Fibroblast of mammary gland (primary cell): ENCODE results near the gene STARD13.

ENCODE experiments used
- DNase-seq: peaks from one replicate; pipeline ENCODE4 v3.0.0-alpha.2; 2010; ENCODE audit warnings: low read depth
- H3K4me3 ChIP-seq: 2 replicates; pipeline ENCODE4 v1.5.1; 2011; ENCODE audit warnings: low read depth, mild to moderate bottlenecking, low read length, moderate library complexity; ENCODE audit not compliant: control insufficient read depth
- TF ChIP-seq, protein P1 (sequence below): conservative IDR thresholded peaks from 2 replicates; pipeline ENCODE4 v1.5.1; 2011; ENCODE audit warnings: low read depth, low read length, inconsistent platforms; ENCODE audit not compliant: control insufficient read depth, insufficient read depth

The STARD13 gene

DNA sequence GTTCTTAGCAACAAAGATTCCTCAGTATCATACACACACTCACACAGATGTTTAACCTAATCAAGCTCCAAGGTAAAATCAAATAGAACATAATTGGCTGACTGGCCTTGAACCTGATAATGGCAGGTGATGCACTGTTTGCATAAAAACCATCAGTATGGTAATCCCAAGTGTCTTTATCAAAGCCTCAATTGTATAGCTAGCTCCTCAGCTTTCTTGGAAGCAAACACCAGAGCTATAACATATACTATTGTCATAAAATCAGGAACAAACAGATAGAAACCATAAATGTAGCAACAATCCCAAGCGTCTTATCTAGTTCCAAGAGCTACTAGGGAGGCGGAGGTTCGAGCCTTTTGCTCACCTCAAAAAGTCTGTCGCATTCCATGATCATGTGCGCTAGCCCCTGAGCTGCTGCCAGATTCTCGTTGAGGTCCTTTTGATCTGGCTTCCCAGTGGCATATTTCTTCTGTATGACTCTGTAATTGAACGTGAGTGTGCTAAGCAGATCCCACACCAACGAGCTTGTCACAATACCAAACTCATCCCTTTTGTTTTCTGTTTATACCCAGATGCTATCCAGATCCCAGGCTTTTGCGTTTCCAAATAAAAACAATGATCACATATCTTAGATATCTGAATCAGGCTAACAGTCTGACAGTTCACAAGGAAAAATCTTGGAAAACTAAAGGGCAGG lies 174.0 kb downstream of the STARD13 start:
- H3K4me3 ChIP-seq: no peak overlapping the region
- DNase-seq: peak; percentile 83
- TF ChIP-seq, protein P1, sequence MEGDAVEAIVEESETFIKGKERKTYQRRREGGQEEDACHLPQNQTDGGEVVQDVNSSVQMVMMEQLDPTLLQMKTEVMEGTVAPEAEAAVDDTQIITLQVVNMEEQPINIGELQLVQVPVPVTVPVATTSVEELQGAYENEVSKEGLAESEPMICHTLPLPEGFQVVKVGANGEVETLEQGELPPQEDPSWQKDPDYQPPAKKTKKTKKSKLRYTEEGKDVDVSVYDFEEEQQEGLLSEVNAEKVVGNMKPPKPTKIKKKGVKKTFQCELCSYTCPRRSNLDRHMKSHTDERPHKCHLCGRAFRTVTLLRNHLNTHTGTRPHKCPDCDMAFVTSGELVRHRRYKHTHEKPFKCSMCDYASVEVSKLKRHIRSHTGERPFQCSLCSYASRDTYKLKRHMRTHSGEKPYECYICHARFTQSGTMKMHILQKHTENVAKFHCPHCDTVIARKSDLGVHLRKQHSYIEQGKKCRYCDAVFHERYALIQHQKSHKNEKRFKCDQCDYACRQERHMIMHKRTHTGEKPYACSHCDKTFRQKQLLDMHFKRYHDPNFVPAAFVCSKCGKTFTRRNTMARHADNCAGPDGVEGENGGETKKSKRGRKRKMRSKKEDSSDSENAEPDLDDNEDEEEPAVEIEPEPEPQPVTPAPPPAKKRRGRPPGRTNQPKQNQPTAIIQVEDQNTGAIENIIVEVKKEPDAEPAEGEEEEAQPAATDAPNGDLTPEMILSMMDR: no peak

DNA sequence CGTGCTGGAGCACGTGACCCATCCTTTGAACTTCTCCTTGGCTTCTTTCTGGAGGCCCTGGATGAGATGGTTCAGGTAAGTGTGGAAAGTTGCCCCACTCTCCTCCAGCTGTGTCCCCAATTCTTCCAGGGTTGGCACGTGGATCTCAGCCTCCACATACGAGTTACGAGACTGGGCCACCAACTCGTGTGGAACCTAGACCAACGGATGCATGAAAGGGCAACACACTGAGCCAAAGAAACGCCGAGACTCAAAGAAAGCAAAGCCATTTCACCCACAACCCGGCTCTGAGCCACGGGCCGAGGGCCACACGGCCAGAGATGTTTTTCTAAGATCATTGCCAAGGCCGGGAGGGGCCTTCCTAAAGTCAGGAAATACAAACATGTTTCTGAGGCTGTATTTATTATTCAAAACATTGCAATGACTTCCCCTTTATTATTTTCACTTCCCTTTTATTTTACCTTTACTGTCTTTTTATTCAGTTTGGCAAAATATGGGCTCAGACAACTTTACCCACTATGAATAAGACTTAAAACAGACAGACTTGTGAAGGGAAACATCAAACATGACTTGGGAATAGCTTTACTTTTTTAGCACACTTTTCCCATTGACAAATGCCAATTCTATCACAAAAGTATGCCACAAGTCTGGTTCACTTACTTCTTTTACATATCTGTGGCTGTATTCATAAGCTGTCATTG lies 174.7 kb downstream of the STARD13 start:
- TF ChIP-seq, protein P1: no peak
- H3K4me3 ChIP-seq: no peak overlapping the region
- DNase-seq: peak; percentile 55

DNA sequence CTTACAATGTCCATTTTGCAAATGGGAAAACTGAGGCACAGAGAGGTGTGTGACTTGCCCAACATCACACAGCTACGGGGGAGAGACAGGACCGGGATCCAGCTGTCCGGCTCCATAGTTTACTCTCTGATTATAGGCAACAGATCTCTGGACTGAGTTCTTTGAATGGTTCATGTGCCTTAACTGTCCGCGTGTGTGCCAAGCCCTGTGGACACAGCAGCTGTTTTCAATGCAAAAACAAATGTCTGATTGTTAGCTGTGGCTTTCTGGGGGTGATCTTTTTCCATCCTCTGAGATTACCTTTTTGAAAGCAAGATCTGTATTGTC lies 175.2 kb downstream of the STARD13 start:
- TF ChIP-seq, protein P1: no peak
- no peak overlapping the region for H3K4me3 ChIP-seq
- DNase-seq: no peak

DNA sequence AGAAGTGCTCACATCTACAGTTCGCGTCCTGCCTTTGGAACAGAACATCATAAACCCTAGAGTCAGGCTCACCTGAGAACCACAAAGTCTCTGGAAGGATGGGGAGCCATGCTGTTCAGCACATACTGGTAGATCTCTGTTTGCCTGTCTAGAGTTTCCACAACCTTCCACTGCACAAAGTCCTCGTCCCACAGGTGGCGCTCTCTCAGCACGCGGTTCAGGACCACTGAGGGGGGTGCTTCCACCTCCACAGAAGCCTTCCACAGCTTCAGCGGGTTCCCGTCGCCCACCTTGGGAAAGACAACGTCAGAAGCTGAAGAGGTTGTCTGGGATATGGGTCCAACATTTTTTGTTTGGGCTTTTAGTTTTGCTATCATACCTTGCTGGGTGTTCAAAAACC lies 175.8 kb downstream of the STARD13 start:
- TF ChIP-seq, protein P1: peak; percentile 36
- peak; percentile 43 for DNase-seq

DNA sequence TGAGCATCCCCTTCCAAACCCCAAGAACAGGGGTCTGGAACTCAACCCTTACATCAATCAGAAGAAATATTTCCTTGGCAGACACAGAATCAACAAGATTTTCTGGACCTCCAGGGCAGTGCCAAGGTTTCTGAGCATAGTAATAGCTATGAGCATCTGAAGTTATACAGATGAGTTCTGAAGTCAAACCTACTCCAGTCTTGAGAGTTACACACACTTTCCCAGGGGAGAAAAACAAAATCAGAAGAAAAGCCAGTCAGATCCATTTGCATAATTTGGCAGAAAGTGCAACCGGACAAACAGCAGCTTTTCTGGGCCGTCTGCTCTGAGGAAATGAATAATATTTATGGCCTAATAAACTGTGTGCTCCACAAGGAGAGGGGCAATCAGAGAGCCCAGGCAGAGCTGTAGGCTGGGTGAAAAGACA lies 176.3 kb downstream of the STARD13 start:
- DNase-seq: peak; percentile 66
- no peak overlapping the region for H3K4me3 ChIP-seq
- TF ChIP-seq, protein P1: no peak

More for the DNA sequence above, 175.8 kb downstream of the STARD13 start:
- no peak overlapping the region for H3K4me3 ChIP-seq

DNA sequence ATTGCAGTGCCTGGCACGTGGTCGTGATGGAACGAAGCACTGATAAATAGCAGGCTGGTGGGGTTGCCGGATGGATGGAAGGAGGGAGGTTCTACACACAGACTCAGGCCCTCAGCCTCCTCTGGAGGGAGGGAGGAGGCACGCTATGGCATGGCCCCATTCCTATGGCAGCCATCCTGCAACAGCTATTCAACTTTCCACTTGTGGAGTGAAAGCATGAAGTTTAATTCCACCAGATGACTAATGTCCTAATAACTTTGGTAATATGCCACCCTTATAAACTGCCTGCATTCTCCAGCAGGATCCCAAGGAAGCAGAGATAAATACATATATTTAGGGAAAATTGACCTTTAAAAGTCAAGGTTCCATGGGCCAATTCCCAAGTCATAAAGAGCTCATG lies 176.9 kb downstream of the STARD13 start:
- no peak overlapping the region for H3K4me3 ChIP-seq
- peak; percentile 42 for DNase-seq
- TF ChIP-seq, protein P1: no peak
